Karpas-422 (cell line): Measurements from ENCODE around the gene TBCD. TPM values are rescaled to one million over a fixed set of nuclear protein-coding genes. Genes with fewer than 3 reads are reported as not detected.

Source experiments
- DNase-seq: peaks from one replicate; pipeline ENCODE4 v3.0.0-alpha.2; 2015
- H2AFZ ChIP-seq: fragments of 200-600 bp; sonication (generic); 2 replicates; pipeline ENCODE4 v1.6.1; 2014; ENCODE audit warnings: antibody characterized with exemption, low read length, mixed read lengths
- H3K27ac ChIP-seq: fragments of 200-600 bp; sonication (generic); 2 replicates; pipeline ENCODE4 v1.5.1; 2014; ENCODE audit warnings: mild to moderate bottlenecking, low read length, moderate library complexity
- H3K27me3 ChIP-seq: fragments of 200-600 bp; sonication (generic); 2 replicates; pipeline ENCODE4 v1.6.1; 2014; ENCODE audit warnings: low read length, mixed read lengths
- H3K36me3 ChIP-seq: fragments of 200-600 bp; sonication (generic); 2 replicates; pipeline ENCODE4 v1.6.1; 2014; ENCODE audit warnings: low read length, mixed read lengths; ENCODE audit not compliant: insufficient read depth
- H3K4me1 ChIP-seq: fragments of 200-600 bp; sonication (generic); 2 replicates; pipeline ENCODE4 v1.6.1; 2014; ENCODE audit warnings: mild to moderate bottlenecking, low read length, mixed read lengths
- H3K4me2 ChIP-seq: fragments of 200-600 bp; sonication (generic); 2 replicates; pipeline ENCODE4 v1.6.1; 2014; ENCODE audit warnings: low read length, low read depth, mild to moderate bottlenecking; ENCODE audit not compliant: poor library complexity, severe bottlenecking
- H3K4me3 ChIP-seq: fragments of 200-600 bp; sonication (generic); 2 replicates; pipeline ENCODE4 v1.5.1; 2014; ENCODE audit warnings: mild to moderate bottlenecking, antibody characterized with exemption, low read length, mixed read lengths
- H3K79me2 ChIP-seq: fragments of 200-600 bp; sonication (generic); 2 replicates; pipeline ENCODE4 v1.6.1; 2014; ENCODE audit warnings: mild to moderate bottlenecking, low read length, mixed read lengths
- H3K9ac ChIP-seq: fragments of 200-600 bp; sonication (generic); 2 replicates; pipeline ENCODE4 v1.6.0; 2014; ENCODE audit warnings: low read length
- H3K9me2 ChIP-seq: fragments of 200-600 bp; sonication (generic), shearing (Covaris generic); replicated peaks from 2 replicates; pipeline ENCODE4 v1.6.0; 2014; ENCODE audit warnings: mild to moderate bottlenecking, low read length, moderate library complexity; ENCODE audit not compliant: insufficient read depth
- H3K9me3 ChIP-seq: fragments of 300-700, 200-600 bp; sonication (generic); 2 replicates; pipeline ENCODE4 v1.6.1; 2014; ENCODE audit warnings: low read length, mixed read lengths
- H4K20me1 ChIP-seq: fragments of 200-600 bp; sonication (generic); 2 replicates; pipeline ENCODE4 v1.6.1; 2014; ENCODE audit warnings: mild to moderate bottlenecking, antibody characterized with exemption, low read length, low read depth; ENCODE audit not compliant: insufficient read depth
- total RNA-seq: library from RNA; depleted of rRNA; stranded (reverse); fragments of >200 nt; shearing (Covaris generic); gene quantifications from 2 replicates; pipeline ENCODE4 v1.2.3, GENCODE V29; 2014; ENCODE audit warnings: low replicate concordance

The TBCD gene
- total RNA-seq, 1 experiment from 2014 or later = 28.7 TPM

DNA sequence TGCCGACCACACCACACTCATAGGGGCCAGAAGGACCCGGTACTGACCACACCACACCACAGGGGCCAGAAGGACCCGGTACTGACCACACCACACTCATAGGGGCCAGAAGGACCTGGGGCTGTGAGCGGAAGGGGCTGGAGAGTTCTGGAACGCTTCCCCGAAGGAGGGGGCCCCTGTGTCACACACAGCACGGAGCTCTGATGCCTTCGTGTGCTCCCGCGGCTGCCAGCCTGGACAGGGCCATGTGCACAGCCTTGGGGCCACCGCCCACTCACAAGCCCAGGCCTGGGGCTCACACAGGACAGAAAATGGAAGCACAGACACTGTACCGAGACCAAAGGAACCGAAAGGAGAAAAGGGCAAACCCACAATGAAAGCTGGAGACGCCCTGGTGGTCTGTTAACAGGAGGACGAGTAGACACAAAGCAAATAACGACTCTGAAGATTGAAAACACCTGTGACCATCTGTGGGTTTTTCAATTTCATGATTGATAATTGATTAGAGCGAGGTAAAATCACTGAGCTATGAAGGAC lies 221.0 kb downstream of the TBCD start:
- no peaks in the 10 kb centered on the region for H3K9me3 ChIP-seq
- no peaks in the 10 kb centered on the region for H3K9me2 ChIP-seq
- no peaks in the 10 kb centered on the region for H4K20me1 ChIP-seq
- H2AFZ ChIP-seq = no peak overlapping the region
- H3K27me3 ChIP-seq = no peaks in the 10 kb centered on the region
- DNase-seq = no peak
- H3K4me1 ChIP-seq = peaks cover 22% of the 10 kb centered on the region
- no peak overlapping the region for H3K9ac ChIP-seq
- H3K79me2 ChIP-seq = no peaks in the 10 kb centered on the region
- no peak overlapping the region for H3K4me3 ChIP-seq
- no peak overlapping the region for H3K4me2 ChIP-seq
- H3K27ac ChIP-seq = no peak overlapping the region
- H3K36me3 ChIP-seq = no peaks in the 10 kb centered on the region

DNA sequence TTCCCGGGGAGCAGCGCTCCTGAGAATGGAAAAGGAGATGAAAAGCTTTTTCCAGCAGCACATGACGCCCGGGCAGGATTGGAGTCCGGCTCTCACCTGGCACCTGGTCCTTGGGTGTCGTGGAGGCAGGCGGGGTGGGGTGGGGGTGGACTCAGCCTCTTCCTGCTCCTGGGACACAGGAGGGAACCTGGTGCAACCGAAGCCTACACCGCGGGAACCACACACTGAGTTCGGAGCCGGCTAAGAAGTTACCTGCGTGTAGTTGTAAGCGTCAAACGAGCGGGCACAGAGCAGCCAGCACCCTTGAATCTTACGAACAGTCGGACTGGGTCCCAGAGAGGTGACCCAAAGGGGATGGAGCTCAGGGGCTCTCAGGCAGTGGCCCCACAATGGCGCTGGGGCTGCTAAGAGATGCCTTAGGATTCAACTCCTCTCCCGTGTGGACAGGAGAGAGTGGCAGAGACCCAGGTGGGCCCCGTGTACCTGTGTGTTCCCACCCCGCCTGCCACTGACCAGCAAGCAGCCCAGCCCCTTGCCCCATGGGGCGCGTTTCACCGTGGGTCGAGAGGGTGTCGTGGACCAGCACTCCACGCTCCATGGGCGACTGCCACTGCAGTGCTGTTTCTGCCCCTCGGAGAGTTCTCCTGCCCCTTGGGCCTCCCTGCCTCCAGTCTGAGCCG lies 221.7 kb downstream of the TBCD start:
- H3K9me2 ChIP-seq = no peaks in the 10 kb centered on the region
- H3K4me3 ChIP-seq = no peak overlapping the region
- H3K9ac ChIP-seq = no peak overlapping the region
- no peaks in the 10 kb centered on the region for H3K36me3 ChIP-seq
- no peaks in the 10 kb centered on the region for H3K27me3 ChIP-seq
- no peak overlapping the region for H3K27ac ChIP-seq
- no peak overlapping the region for H2AFZ ChIP-seq
- H3K4me1 ChIP-seq = peaks cover 15% of the 10 kb centered on the region
- H3K79me2 ChIP-seq = no peaks in the 10 kb centered on the region
- no peak overlapping the region for H3K4me2 ChIP-seq
- DNase-seq = no peak
- no peaks in the 10 kb centered on the region for H4K20me1 ChIP-seq
- no peaks in the 10 kb centered on the region for H3K9me3 ChIP-seq

DNA sequence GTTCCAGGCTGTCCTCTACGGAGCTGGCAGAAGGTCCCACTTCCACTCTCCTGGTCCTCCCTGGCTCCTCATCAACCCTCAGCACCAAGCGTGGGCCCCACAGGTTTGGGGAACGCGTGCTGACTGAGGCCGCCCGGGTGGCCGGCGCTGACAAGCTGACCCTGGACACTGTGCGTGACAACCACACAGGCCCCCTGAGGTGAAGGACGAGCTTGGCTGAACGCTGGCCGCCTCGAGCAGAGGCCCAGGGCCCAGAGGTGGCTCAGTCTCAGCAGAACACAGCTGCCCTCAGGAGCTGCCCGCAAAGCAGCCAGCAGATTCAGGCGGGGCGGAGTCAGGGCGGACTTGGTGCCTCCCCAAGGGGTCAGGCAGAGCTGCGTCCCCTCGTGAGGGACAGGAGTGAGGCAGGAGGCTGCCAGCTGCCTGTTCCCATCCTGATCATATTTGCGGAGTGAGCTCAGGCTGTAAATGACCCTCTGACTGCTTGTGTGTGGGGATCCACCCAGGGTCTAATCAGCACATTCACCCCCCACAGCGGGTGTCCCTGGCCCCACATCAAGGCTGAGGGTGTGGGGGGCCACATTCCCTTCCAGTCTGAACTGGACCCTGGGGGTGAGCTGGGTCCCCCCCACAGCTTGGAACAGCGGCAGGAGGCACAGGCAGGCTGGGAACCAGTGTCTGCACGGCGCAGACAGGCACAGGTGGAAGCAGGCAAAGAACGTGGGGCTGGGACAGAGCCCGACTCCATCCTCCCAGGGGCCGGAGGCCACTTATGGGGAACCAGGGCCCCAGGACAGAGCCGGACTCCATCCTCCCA lies 222.5 kb downstream of the TBCD start:
- H3K4me2 ChIP-seq = no peak overlapping the region
- H3K79me2 ChIP-seq = no peaks in the 10 kb centered on the region
- H3K9ac ChIP-seq = no peak overlapping the region
- no peaks in the 10 kb centered on the region for H3K9me2 ChIP-seq
- H3K4me1 ChIP-seq = peaks cover 10% of the 10 kb centered on the region
- no peaks in the 10 kb centered on the region for H3K36me3 ChIP-seq
- DNase-seq = no peak
- H4K20me1 ChIP-seq = no peaks in the 10 kb centered on the region
- no peaks in the 10 kb centered on the region for H3K9me3 ChIP-seq
- no peak overlapping the region for H2AFZ ChIP-seq
- no peaks in the 10 kb centered on the region for H3K27me3 ChIP-seq
- no peak overlapping the region for H3K27ac ChIP-seq
- H3K4me3 ChIP-seq = no peak overlapping the region

DNA sequence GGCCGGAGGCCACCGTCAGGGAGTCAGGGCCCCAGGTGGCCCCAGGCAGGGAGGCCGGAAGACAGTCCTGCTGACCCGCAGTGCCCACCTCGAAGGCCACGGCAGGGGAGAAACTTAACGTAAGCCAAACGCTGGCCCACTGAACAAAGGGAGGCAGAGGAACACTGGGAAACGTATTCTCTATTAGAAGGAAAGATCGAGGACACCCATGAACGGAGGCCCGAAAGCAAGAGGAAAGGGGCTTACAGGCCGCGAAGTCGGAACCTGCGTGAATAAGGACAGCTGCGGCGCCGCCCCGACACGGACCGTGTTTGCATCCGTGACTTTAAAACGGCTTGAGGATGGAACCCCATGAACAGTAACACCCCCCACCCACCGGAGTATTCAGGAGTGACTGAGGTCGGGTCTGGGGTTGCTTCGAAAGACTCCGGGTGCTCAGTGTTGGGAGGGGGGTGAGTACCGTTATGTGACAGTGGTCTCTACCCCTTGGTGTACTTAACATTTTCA lies 225.2 kb downstream of the TBCD start:
- no peaks in the 10 kb centered on the region for H3K9me2 ChIP-seq
- H3K4me3 ChIP-seq = no peak overlapping the region
- no peaks in the 10 kb centered on the region for H4K20me1 ChIP-seq
- H3K9ac ChIP-seq = no peak overlapping the region
- H3K4me2 ChIP-seq = no peak overlapping the region
- no peak overlapping the region for H2AFZ ChIP-seq
- no peaks in the 10 kb centered on the region for H3K36me3 ChIP-seq
- no peaks in the 10 kb centered on the region for H3K4me1 ChIP-seq
- no peaks in the 10 kb centered on the region for H3K27me3 ChIP-seq
- no peaks in the 10 kb centered on the region for H3K9me3 ChIP-seq
- no peak for DNase-seq
- H3K27ac ChIP-seq = no peak overlapping the region
- H3K79me2 ChIP-seq = no peaks in the 10 kb centered on the region

DNA sequence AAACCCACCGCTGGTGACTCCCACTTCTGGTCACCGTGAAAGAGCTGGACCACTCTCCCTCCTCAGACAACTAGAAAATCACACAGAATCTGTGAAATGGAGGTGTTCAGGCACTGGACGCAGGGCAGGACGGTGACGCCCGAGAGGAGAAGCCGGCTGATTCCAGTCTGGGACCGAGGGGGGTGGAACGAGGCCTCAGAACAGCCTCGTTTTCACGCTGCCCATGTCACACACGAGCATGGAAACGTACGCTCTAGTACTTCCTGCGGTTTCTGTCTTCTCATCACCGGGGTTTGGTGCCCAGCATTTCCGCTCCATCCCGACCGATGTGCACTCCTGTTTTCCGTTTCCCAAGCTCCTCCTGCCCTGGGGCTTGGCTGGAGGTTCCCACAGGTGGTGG lies 225.7 kb downstream of the TBCD start:
- Histone ChIP-seq H3K27me3 (no peaks in the 10 kb centered on the region), H3K4me2 (no peak overlapping the region), H3K4me1 (no peaks in the 10 kb centered on the region), H3K9me2 (no peaks in the 10 kb centered on the region), H3K79me2 (no peaks in the 10 kb centered on the region), H4K20me1 (no peaks in the 10 kb centered on the region), H3K9me3 (no peaks in the 10 kb centered on the region), H3K9ac (no peak overlapping the region), H2AFZ (no peak overlapping the region), H3K4me3 (no peak overlapping the region), H3K27ac (no peak overlapping the region), H3K36me3 (no peaks in the 10 kb centered on the region)
- DNase-seq = no peak

DNA sequence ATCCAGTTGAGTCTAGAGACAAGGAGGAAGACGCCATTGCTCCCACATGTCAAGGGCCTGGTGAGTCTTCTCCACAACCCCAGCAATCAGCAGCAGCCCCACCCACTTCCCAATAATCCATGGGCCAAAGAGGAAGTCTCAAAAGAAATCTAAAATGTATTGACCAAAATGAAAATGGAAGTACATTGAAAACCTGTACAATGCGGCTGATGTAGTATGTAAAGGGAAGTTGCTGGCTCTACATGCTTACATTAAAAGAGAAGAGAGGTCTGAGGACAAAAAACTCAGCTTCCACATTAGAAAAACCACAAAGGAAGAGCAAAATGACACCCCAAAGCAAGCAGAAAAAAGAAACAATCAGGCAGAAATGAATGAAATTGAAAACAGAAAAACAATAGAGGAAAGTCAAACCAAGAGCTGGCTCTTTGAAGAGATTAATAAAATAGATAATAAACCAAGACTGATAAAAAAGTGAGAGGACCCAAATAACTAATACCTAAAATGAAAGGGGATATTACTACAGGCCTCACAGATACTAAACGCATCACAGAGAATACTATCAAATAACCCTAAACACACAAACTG lies 227.0 kb downstream of the TBCD start:
- no peak overlapping the region for H3K4me3 ChIP-seq
- H3K36me3 ChIP-seq = no peaks in the 10 kb centered on the region
- H3K4me1 ChIP-seq = no peaks in the 10 kb centered on the region
- no peaks in the 10 kb centered on the region for H3K79me2 ChIP-seq
- H3K27me3 ChIP-seq = no peaks in the 10 kb centered on the region
- no peaks in the 10 kb centered on the region for H3K9me2 ChIP-seq
- H3K9me3 ChIP-seq = no peaks in the 10 kb centered on the region
- no peak overlapping the region for H3K27ac ChIP-seq
- no peak for DNase-seq
- H2AFZ ChIP-seq = no peak overlapping the region
- no peak overlapping the region for H3K9ac ChIP-seq
- H4K20me1 ChIP-seq = no peaks in the 10 kb centered on the region
- H3K4me2 ChIP-seq = no peak overlapping the region

DNA sequence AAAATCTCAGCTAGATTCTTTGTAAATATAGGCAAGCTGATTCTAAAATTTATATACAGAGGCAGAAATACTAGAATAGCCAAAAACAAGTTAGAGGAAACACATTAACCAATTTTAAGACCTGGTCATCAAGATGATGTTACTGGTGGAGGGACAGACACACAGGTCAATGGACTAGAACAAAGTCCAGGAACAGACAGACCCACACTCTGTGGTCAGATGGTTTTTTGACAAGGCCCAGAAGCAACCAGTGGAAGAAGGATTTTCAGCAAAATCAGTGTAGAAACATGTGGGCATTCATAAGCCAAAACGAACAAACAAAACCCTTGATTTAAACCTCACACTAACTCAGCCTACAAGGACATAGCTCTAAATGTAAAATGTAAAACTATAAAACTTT lies 227.9 kb downstream of the TBCD start:
- Histone ChIP-seq H3K4me1 (no peaks in the 10 kb centered on the region), H4K20me1 (no peaks in the 10 kb centered on the region), H2AFZ (no peak overlapping the region), H3K27me3 (no peaks in the 10 kb centered on the region), H3K79me2 (no peaks in the 10 kb centered on the region), H3K9me2 (no peaks in the 10 kb centered on the region), H3K9me3 (no peaks in the 10 kb centered on the region), H3K36me3 (no peaks in the 10 kb centered on the region), H3K9ac (no peak overlapping the region), H3K4me2 (no peak overlapping the region), H3K27ac (no peak overlapping the region), H3K4me3 (no peak overlapping the region)
- DNase-seq = no peak

DNA sequence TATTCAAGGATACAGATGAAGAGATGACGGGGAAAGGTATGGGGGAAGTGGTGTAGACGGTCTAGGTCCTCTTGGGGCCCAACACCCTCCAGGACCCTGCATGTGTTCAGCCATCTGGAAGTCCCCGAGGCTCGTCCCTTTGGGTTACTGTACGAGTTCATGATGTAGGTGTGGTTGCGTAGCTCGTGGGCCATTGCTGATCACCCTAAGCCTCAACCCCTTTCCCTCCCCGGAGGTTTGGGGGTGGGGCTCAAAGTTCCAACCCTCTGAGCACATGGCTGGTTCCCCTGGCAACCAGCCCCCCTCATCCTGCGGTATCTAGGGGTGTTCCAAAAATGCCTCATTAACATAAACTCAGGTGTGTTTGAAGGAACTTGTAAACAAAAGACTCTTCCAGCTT lies 228.8 kb downstream of the TBCD start:
- no peaks in the 10 kb centered on the region for H3K27me3 ChIP-seq
- H3K9me2 ChIP-seq = no peaks in the 10 kb centered on the region
- H3K27ac ChIP-seq = no peak overlapping the region
- H3K9ac ChIP-seq = no peak overlapping the region
- no peaks in the 10 kb centered on the region for H3K79me2 ChIP-seq
- no peak overlapping the region for H3K4me3 ChIP-seq
- H4K20me1 ChIP-seq = no peaks in the 10 kb centered on the region
- no peaks in the 10 kb centered on the region for H3K4me1 ChIP-seq
- no peaks in the 10 kb centered on the region for H3K9me3 ChIP-seq
- H2AFZ ChIP-seq = no peak overlapping the region
- no peaks in the 10 kb centered on the region for H3K36me3 ChIP-seq
- H3K4me2 ChIP-seq = no peak overlapping the region
- no peak for DNase-seq
